ENCODE data around the gene TUBGCP5.
A peak's percentile ranks its signal among the peaks of the same experiment; 100 is the strongest.

The TUBGCP5 gene

DNA sequence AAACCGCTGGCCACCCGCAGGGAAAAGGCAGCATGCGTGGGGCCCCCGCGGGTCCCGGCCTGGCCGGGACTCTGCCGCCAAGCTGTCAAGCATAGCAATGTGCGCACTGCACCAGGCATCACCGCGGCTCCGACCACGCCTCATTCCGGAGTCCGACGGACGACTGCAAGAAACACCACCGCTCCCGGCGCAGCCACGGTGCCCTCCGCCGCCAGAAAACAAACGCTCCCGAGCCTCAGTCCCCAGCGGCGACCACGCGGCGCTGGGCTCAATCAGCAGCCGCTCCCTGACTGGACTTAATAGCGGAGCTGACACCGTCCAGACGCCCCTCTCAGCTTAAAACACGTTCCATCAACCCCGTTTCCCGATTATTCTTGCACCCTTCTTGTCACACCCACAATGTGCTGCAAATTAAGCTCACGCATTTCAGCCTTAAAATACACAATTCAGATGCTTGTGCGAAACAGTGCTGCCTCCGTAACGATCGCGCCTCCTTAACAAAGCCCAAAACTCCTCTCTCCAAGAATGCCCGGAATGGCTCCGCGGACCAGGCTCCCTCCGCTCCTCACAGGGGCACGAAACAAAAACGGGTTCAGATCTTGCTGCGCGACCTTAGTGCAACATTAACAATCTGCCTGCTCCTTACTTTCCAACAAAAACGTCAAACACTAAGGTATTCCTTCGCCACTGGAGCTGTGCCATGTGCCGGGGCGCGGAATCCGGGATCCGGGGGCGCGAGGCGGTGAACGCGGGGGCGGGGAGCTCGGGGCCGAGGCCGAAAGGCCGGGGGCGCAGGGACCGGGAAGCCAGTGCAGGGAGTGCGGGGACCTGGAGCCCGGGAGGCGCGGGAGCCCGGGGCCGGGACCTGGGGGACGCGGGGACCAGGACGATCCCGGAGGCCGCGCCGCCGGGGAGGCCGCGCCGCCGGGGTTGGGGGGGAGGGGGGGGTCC lies 59.9 kb downstream of the TUBGCP5 start:
- no peak for FAIRE-seq
- DNase-seq (ENCODE audit: low spot score), result no peak

GRCh38 chr15:22978691-22979237 lies 60.6 kb downstream of the TUBGCP5 start:
- FAIRE-seq (no peak), DNase-seq (ENCODE audit: low spot score) (no peak)

GRCh38 chr15:22974745-22975144 lies 64.6 kb downstream of the TUBGCP5 start:
- DNase-seq (ENCODE audit: low spot score) (no peak), FAIRE-seq (no peak)

- no peak for FAIRE-seq
- no peak for DNase-seq (ENCODE audit: low spot score)
These were observed 65.4 kb downstream of the TUBGCP5 start for GRCh38 chr15:22973987-22974386.

GRCh38 chr15:22973286-22973685 lies 66.1 kb downstream of the TUBGCP5 start:
- DNase-seq (ENCODE audit: low spot score), result no peak
- no peak for FAIRE-seq

DNA sequence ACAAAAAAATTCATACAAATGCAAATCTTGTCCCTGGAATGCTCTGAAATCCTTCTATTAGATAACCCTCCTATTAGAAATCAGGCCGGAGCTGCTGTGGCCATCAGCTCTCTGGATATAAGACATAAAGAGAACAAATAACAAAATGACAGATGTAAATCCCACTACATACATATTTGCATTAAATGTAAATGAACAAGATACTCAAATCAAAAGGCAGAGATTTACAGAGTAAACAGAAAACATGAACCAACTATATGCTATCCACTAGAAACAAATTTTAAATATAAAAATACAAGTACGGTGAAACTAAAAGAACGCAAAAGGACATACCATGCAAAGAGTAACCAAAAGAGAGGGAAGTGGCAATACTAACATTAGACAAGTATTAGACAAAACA lies 69.9 kb downstream of the TUBGCP5 start:
- no peak for DNase-seq (ENCODE audit: low spot score)
- FAIRE-seq, result no peak

- FAIRE-seq, result no peak
- peak; percentile 73 for DNase-seq (ENCODE audit: low spot score)
These were observed 71.0 kb downstream of the TUBGCP5 start for GRCh38 chr15:22968366-22968765.

DNA sequence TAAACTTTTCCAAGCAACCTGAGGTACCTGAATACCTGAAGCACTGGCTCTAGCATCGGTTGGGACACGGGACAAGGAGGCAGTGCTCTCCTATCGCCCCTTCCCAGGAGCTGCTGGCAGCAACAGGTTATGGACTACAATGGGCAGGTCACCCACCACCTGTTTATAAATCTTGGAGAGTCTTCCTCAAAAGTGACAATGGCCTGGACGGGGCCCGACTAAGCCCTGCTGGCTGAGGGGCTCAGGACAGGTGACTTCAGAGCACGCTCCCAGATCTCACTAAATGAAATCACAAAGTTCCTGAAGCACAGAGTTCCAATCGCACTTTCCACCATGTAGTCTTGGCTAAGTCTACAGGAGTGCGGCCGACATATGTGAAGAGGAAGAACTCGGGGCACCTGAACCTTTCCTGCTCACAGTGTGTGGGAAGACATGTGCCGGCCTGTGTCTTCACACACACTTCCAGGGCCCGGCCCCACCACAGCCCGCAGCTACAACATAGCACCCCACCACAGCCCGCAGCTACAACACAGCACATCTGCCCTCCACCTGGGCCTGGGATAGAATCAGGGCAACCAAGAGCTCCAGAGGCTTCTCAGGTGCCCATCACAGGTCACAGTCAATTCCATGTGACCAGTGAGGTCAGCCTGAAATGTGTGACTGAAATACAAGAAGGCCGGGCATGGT lies 72.1 kb downstream of the TUBGCP5 start:
- FAIRE-seq (no peak), DNase-seq (ENCODE audit: low spot score) (no peak)

DNA sequence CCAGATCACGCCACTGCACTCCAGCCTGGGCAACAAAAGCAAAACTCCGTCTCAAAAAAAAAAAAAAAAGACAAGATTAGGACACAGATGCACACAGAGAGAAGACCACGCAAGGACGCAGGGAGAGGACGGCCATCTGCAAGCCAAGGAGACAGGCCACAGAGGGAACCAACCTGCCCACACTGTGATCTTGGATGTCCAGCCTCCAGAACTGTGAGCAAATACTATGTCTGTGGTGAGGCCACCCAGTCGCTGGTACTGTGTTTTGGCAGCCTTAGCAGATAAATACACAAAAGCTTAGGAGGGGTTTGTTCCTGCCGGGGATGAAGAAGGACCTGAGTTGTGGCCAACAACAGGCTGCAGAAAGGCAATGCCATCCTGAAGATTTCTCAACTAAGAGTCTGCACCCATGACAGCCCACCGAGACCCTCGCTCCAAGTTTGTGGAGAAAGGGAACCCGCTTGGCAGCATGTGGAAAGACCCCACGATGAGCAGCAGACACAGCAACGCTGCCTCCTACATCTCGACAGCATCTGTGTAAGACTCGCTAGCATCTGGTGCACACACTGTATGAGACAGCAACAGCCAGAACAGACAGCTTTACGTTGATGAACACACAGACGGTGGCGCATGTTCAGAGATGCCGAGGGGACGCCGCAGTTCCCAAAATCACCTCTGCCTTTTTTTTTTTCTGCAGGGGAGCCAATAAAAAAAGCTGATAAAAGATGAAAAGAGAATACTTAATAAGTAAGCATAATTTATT lies 72.9 kb downstream of the TUBGCP5 start:
- no peak for FAIRE-seq
- DNase-seq (ENCODE audit: low spot score), result no peak

DNA sequence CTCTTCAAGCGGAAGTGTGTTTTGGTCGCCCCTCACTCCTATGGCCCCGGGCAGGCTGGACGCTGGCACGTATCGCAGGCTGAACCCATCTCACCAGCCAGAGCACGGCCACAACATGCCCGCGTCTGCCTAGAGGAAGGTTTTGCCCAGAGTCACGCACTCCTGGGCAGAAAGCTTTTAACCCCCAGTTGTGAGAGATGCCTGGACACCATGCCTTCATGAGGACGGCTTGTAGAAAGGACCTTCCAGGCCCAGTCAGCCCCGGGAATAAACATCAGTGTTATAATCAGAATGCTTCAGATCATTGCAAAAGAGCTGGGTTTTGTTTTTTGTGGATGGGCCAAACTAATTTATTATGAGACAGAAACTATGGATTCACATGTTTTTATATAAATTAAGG lies 75.7 kb downstream of the TUBGCP5 start:
- FAIRE-seq, result no peak
- no peak for DNase-seq (ENCODE audit: low spot score)

- DNase-seq (ENCODE audit: low spot score), result no peak
- FAIRE-seq, result no peak
These were observed 76.8 kb downstream of the TUBGCP5 start for GRCh38 chr15:22962611-22963010.

GRCh38 chr15:22961762-22962161 lies 77.6 kb downstream of the TUBGCP5 start:
- FAIRE-seq, result no peak
- DNase-seq (ENCODE audit: low spot score), result no peak

GRCh38 chr15:22960556-22960955 lies 78.8 kb downstream of the TUBGCP5 start:
- DNase-seq (ENCODE audit: low spot score) (no peak), FAIRE-seq (no peak)

DNA sequence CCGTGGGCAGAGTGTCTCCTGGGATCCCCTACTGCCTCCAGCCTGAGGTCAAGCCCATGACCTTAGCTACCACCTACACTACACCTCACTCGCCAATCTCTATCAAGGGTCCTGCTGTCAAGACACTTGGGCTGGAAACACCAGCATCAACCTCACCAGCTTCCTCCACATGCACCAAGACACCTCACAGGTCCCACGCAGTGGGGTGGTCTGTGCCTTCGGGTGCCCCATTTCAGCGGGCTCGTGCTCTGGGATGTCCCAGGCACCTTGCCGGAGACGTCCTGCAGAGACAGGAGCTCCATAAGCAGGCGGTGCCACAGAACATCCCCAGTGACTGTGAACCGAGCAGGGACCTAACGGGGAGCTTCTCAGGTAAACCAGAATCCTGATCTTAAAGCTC lies 79.2 kb downstream of the TUBGCP5 start:
- DNase-seq (ENCODE audit: low spot score), result no peak
- no peak for FAIRE-seq

- no peak for DNase-seq (ENCODE audit: low spot score)
- FAIRE-seq, result no peak
These were observed 79.9 kb downstream of the TUBGCP5 start for GRCh38 chr15:22959321-22960101.

DNA sequence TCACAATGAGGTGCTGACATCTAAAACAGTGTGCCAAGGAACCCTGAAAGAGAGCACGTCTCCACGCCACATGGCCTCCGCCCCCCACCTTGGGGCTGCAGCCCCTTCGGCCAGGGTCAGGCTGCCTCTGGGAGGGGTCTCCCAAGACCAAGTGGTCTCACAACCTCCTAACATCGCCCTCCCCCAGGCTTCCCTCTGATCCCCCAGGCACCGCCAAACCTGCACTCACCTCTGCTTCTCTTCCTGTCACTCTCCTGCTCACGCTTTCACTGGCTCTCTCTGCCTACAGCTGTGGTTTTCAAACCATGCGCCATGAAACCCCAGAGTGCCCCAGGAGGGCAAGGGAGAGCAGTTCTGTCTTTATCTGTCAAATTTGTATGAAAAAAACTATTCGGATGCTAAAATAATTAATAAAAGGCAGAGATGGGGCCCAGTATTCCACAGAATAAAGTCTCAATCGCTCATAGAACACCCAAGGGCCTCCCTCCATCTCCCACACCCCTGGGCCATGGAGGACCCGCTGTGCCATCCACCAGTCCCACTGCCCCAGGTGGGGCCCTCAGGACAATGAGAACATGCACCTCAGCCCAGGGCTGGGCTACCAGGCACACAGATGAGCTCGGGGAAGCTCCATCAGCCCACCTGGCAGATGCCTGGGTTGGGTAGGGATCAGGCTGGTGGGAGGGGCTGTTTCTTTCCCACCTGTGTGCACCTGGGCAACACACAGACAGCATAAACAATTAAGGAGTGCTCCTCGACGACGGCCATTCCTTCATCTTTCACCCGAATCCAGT lies 80.7 kb downstream of the TUBGCP5 start:
- DNase-seq (ENCODE audit: low spot score) (no peak), FAIRE-seq (no peak)

DNA sequence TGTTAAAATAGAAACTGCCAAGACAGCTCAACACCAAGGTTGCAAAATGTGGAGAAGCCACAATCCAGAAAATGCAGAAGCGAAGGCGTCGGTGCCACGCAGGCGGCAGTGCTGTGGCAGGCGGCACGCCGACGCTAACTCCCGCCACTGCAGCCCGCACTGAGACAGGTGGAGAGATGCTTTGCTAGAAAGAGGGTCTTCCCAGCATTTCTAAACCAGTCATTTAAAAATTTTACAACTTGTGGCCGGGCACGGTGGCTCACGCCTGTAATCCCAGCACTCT lies 82.5 kb downstream of the TUBGCP5 start:
- DNase-seq (ENCODE audit: low spot score), result no peak

GRCh38 chr15:22956257-22956977 lies 83.0 kb downstream of the TUBGCP5 start:
- DNase-seq (ENCODE audit: low spot score) (no peak), FAIRE-seq (no peak)

More for the DNA sequence above, 82.5 kb downstream of the TUBGCP5 start:
- FAIRE-seq, result no peak

DNA sequence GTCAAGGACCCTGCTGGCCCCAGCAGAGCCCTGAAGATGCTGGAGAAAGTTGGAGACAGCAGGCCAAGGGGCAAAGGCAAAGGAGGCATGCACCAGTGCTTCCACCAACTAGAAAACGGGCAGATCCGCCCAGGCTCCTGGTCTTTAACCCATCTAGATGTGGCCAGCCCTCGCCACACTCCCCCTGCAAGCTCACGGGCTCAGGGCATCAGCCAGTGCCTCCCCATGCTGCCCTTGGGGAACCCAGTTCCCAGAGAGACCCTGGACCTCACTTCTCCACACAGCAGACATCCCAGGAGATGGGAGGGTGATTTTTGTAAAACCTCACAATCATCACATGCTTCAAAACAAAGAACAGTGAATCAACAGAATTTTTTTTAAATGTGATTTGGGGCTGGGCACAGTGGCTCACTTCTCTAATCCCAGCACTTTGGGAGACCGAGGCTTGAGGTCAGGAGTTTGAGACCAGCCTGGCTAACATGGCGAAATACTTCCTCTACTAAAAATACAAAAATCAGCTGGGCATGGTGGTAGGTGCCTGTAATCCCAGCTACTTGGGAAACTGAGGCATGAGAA lies 83.7 kb downstream of the TUBGCP5 start:
- FAIRE-seq, result no peak
- no peak for DNase-seq (ENCODE audit: low spot score)
